Stimulated activated CD4-positive, alpha-beta T cell treated with anti-CD3 and anti-CD28 coated beads, Interleukin-1b, Interleukin-23, amount 100 ng/mL, for 1 hour (primary cell): ENCODE measurements around the gene NDUFA11.

ENCODE experiments used
- DNase-seq, 2 donors: peaks; one replicate each; pipeline ENCODE4 v3.0.0-alpha.2; 2020; ENCODE audit warnings: low read depth in 2 of 2

Gene NDUFA11

GRCh38 chr19:5908773-5909442 lies 5.3 kb upstream of the NDUFA11 start:
- no peak for DNase-seq

DNA sequence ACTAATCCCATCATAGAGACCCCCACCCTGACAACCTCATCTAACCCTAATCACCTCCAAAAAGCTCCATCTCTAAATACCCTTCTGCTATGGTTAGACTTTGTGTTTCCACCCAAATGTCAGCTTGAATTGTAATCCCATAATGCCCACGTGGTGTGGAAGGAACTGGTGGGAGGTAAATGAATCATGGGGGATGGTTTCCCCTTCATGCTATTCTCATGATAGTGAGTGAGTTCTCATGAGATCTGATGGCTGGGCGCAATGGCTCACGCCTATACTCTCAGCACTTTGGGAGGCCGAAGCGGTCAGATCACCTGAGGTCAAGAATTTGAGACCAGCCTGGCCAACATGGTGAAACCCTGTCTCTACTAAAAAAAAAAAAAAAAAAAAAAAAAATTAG lies 3.7 kb upstream of the NDUFA11 start:
- DNase-seq, result no peak

DNA sequence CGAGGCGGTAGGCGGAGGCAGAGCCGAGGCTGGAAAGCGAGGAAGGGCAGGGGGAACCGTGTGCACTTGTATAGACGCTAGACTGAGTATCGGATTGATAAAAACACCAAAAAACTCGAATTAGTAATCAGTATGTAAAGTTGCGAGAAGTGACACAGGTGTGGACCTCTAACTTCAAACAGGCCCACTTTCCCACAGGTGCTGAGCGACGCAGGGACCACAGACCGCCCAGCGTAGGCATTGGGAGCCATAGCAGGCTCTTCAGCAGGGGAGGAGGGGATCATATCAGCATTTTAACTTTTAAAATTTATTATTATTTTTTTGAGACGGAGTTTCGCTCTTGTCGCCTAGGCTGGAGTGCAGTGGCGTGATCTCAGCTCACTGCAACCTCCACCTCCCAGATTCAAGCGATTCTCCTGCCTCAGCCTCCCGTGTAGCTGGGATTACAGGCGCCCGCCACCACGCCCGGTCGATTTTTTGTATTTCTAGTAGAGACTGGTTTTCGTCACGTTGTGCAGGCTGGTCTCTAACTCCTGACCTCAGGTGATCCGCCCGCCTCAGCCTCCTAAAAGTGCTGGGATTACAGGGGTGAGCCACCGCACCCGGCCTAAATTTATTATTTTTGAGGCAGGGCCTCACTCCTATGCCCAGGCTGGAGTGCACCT lies 1.7 kb upstream of the NDUFA11 start:
- no peak for DNase-seq

DNA sequence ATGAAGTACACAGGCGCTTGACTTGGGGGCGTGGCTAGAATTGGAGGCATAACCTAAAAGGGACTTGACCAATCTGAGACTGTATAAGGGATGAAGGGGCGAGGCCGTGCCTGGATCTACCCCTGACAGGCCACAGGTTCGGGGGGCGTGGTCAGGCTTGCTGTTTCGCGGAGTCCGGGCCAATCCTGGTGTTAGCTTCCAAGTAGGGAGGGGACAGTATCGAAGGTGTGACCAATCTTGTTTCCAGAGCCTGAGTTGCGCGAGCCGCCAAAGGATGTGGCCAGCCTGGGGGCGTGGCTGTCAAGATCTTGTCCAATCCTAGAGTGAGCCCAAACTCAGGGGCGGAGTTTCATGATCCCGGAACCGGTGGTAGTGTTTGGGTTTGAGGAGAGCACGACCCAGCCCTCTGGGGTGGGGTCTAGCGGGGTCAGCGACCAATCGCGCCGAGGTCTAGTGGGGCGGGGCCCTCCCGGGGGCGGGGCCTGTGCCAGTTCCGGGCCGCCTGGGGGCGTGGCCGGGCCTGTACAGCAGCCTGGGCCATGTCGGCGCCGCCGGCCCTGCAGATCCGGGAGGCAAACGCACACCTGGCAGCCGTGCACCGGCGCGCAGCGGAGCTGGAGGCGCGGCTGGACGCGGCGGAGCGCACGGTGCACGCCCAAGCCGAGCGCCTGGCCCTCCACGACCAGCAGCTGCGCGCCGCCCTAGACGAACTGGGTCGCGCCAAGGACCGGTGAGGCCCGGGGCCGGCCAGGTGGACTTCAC lies 943 bp upstream of the NDUFA11 start, which contains the start of gene VMAC:
VMAC (plus strand) TSS at position 521 of the 762 bp plus-strand sequence; CDS start at position 540, 19 bp downstream.
- peak; percentile 99 to 100 for DNase-seq

GRCh38 chr19:5903056-5903623 lies 450 bp downstream of the NDUFA11 start:
- no peak for DNase-seq

- no peak for DNase-seq
These were observed 2.6 kb downstream of the NDUFA11 start for GRCh38 chr19:5900976-5901375.

DNA sequence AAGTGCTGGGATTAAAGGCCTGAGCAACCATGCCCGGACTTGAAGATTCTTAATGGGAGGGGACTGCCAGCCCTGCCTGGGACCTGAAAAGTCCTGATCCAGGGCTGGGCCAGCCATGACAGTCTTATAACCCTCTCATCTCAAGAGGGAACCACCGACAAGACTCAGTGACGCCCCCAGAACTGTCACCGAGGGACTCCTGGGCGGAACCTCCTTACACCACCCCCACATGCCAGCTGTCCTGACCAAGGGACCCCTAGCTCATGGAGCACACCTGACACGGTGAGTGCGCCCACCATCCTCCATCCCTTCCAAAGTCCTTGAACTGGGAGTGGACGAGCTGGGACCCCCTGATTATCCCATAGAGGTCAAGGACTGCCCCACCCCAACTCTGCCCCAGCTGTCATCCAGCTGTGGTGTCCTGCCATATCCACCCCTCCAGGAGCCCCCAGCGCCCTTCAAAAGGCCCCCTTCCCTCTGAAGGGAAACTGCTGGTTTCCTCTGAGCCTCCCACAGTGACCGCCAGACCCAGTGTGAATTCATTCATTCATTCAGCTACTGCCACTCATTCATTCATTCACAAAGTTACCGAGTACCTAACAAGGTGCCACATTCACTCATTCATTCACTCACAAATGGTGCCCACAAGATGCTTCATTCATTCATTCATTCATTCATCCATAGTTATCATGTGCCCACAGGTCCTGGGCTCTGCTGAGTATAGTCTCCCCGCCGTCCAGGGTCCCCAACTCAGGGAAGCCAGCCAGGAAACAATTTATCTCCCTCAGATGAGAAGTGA lies 3.7 kb downstream of the NDUFA11 start:
- no peak for DNase-seq

DNA sequence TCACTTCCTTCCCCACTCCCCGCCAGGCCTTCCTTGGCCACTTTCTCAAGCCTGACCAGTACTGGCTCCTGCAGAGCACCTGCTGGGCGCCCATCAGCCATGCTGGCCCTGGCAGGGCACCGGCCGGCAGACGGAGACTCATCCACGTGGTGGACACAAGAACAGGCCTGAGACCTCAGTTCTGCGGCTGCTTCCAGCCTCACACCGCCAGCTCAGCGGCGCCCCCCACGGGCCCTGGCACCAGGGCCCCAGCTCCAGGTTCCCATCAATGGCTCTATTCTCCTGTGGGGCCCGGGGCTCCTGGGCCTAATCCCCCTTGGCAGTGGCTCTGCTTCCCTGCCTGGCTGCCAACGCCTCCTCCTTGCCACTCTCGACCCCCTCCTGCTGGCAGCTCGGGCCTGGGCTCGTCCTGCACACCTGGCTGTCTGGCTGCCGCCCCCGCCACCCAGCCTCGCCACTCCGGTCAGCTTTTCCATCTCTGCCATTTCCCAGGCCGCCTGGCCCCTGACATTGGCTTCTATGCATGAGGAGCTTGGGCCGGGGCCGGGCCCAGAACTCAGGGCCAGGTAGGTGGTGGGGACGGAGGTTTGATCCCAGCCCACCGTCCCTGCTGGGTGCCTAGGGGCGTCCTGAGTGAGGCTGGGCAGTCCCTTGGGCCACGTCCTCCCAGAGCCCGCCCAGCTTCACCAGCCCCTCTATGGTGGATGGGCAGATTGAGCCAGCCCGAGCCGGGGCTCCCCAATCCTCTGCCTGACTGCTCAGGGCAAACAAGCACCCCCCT lies 6.2 kb downstream of the NDUFA11 start:
- no peak for DNase-seq

GRCh38 chr19:5896365-5897076 lies 7.1 kb downstream of the NDUFA11 start:
- DNase-seq, result no peak

- no peak for DNase-seq
These were observed 7.7 kb downstream of the NDUFA11 start for GRCh38 chr19:5895890-5896289.

GRCh38 chr19:5895409-5895808 lies 8.2 kb downstream of the NDUFA11 start:
- DNase-seq, result no peak

GRCh38 chr19:5894704-5895349 lies 8.8 kb downstream of the NDUFA11 start:
- DNase-seq, result no peak

- DNase-seq, result no peak
These were observed 9.5 kb downstream of the NDUFA11 start for GRCh38 chr19:5893907-5894703.

- no peak for DNase-seq
These were observed 10.2 kb downstream of the NDUFA11 start for GRCh38 chr19:5893296-5893903.

DNA sequence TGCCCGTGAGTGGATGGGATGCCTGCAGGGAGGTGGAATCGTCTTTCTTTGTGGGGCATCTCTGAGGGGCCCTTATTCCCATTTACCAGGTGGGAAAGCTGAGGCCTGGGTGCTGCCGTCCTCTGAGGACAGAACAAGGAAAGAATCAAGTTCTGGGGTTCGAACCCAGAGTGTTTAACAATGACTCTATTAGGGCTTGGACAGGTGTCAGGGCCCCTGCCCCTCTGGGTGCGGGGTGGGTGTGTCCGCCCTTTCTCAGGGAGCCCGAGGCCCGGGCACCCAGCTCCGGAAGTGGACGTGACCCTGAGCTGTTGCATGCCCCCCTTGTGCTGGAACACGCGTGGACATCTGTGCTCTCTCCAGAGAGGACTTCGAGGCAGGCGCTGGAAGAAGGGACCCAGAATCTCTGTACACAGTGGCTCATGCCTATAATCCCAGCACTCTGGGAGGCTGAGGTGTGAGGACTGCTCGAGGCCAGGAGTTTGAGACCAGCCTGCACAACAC lies 10.8 kb downstream of the NDUFA11 start:
- DNase-seq, result no peak

DNA sequence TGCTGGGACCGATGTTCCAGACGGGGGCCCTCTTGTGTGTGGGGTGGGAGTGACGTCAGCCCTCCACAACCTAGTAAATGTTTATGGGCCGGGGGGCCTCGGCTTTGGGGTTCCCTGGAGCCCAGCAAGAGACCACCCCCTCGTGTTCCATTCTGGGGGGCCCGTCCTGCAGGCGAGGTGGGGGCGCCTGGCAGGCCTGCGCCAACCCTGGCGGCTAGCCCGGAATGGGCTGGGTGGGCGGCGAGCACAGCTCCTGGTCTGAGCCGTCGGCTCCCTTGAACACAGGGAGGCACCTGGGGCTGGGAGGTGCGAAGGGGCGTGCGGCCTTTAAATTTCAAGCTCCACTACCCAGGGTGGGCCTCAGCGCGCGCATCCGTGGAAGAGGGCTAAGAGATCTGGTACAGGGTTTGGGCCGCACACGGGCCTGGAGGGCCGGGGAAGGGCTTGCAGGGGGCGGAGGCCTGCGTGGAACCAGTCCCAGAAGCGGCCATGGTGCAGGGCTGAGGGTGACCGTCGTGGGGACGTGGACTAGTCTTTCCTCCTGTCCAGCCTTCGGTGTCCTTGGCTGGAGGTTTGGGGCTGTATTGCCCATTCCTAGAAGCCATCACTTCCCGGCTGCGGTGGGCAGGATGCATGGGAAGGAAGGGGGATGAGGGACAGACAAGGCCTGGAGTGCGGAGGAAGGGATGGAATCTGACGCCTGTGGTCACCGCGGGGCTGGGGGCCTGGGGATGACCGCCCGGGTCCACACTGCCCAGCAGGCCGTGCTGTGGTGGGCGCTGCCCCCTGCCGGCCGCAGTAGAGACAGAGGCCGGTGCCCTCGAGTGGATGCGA lies 11.4 kb downstream of the NDUFA11 start:
- DNase-seq, result no peak

- DNase-seq, result no peak
These were observed 12.0 kb downstream of the NDUFA11 start for GRCh38 chr19:5891572-5891937.
